NCI-H526 (cell line): ENCODE results near the gene PLA2G2D.

ENCODE experiments used
- DNase-seq, 2 experiments: peaks; one replicate each; lab custom pipeline; 2025; lab: John Stamatoyannopoulos, UW

Gene PLA2G2D

DNA sequence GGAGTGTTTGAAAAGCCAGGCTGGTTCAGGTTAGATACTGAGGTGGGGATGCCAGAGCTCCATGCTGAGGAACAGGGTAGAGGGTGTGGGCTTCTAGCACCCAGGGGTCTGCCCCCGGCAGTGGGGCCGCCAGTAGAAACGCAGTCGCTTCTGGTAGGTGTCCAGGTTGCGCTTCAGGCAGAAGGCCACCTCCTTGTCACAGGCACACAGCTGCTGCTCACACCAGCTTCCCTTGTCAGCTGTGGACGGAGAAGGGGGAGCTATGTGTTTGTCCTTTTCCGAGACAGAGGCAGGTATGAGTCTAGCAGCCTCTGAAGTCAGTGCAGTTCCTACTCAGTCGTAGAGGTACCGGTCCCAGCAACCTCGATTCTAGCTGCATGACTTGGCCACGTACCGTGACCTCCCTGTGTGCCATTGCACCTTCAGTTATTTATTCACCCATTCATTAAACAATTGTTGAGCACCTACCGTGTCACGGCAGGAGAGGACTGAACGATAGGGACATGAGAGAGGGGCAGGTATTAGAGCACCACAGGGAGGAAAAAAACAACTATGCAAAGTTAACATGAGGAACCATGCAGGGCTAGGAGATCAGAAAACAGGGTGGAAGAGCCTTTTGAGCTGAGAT, 5.2 kb downstream of the PLA2G2D start:
- DNase-seq, result no peak

DNA sequence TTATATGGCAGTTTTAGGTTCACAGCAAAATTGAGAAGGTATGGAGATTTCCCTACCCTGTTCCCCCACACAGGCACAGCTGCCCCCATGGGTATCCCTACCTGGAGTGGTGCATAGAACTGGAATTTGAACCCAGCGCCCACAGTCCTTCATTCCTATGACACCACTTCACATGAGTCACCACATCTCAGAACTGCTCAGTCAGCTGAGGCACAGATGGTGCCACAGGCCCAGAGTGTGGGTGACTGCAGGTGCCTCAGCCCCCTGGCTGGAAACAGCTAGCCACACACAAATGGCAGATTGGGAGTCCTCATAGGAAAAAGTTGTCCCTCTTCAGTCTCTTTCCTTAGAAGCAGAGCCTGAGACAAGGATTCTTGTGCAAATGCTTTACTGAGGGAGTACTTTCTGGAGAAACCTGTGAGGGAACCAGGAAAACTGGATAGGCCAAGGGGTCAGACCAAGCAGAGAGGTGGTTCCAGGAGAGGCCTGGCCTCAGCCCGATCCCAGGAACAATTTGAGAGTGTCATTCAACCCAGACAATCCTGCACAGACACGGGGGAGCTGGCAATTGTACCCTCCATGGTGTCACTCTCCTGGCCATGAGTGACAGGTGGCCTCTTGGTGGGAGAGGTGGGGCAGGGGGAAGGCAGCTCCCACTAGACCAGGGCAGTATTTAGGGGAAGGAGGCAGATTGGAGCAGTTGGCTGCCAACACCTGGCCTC, 6.9 kb downstream of the PLA2G2D start:
- DNase-seq, result no peak

DNA sequence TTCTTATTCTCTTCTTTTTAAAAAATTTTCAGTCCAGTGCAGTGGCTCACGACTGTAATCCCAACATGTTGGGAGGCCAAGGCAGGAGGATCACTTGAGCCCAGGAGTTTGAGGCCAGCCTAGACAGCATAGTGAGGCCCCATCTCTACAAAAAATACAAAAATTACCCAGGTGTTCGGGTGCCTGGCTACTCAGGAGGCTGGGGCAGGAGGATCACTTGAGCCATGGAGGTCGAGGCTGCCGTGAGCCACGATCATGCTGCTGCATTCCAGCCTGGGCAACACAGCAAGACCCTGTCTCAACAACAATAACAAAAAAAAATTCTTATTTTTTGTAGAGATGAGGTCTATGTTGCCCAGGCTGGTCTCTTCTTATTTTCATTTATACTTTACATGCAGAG, 7.9 kb downstream of the PLA2G2D start:
- DNase-seq, result no peak

DNA sequence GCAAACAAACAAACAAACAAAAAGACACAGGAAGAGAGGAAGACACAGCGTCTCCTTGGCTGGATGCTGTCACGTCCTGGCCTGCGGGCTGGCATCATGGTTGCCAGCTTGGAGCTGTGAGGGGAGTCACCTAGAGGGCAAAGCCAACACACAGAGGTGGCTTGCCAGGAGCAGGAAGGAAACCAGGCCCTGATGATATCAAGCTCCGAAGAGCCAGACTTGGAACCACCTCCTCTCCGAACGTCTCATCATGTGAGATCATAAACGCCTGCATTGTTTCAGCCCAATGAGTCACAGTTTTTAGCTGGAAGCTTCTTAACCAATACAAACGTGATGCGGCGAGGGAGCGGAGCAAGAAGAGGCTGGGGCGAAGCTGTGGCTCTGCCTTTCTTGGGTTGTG, 8.7 kb downstream of the PLA2G2D start:
- DNase-seq, result no peak

DNA sequence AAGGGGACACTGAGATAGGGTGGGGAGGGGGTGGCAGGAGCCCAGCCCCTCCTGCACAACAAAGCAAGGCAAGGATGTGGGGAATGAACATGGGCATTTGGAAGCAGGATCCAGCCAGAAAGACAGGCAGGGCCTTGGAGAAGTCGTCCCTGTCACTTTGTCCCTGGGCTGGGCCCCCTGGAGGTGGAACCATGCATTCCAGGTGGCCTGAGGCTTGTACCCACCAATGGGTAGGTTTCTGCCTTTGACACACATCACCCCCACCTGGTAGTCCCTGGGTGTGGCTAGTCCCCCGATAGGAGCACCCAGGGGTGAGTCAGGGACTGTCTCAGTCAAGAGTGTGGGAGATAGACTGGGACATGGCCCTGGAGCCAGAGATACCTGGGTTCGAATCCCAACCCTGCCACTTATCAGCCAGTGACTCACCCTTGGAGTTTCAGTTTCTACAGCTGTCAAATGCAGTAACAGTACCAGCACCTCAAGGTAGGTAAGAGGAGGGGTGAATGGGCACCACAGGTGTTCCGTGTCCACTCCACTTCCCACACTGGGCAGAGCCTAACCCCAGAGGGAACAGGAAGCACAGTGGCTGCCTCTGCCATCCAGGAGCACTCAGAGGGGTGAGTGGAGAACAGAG, 10.0 kb downstream of the PLA2G2D start:
- no peak for DNase-seq

DNA sequence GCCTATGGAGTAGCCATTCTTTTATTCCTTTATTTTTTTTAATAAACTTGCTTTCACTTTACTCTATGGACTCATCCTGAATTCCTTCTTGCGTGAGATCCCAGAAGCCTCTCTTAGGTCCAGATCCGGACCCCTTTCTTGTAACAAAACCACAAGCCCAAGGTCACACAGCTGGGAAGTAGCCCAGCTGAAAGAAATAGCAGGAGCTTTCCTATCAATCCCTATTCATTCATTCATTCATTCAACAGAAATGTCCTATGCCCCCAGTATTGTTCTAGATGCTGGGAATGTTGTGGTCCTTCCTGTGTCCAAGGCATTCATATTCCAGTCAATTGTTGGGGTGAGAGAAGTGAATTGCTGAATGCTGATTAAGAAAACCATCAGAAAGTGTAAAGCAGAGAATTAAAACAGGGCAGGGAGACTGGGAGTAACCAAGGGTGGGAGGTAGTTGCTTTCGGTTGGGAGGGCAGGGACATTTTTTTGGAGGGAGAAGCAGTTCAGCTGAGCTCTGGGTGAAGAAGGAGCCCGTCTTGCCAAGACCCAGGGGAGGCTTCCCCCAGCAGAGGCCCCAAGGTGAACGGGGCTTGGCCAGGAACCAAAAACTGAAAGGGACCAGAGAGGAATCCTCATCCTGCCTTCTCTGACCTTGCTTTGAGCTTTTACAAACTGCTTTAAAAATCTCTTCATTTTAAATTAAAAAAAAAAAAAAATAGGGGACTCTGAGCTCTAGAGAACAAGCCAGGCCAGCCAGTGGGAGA, 10.8 kb downstream of the PLA2G2D start:
- no peak for DNase-seq

DNA sequence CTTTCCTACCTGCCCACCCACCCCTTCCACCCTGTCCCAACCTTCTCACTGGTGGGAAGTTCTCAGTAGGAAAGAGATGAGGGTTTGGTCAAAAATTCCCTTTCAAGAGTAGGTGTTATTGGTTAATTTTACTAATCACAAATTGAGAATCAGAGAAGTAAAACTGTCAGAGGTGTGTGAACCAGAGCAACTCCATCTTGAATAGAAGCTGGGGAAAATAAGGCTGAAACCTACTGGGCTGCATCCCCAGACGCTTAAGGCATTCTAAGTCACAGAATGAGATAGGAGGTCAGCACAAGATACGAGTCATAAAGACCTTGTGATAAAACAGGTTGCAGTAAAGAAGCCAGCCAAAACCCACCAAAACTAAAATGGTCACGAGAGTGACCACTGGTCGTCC, 11.5 kb downstream of the PLA2G2D start:
- no peak for DNase-seq

DNA sequence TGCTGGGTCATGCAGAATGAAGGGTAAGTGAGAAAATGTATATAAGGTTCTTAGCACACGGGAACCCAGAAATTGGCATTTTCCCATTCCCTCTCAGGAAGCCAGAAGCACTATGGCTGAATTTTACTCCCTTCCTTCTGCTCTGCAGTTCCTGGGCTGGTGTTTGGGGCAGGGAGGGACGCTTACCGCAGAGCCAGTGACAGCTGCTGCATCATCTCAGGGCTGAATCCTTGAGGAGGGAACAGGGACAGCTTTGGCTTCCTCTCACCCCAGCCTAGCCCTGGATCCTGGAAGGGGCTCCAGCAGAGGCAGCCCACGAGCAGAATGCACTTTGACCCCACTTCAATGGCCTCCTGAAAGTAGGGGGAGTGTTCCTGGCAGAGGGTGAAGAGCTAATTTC, 12.0 kb downstream of the PLA2G2D start:
- DNase-seq, result no peak

DNA sequence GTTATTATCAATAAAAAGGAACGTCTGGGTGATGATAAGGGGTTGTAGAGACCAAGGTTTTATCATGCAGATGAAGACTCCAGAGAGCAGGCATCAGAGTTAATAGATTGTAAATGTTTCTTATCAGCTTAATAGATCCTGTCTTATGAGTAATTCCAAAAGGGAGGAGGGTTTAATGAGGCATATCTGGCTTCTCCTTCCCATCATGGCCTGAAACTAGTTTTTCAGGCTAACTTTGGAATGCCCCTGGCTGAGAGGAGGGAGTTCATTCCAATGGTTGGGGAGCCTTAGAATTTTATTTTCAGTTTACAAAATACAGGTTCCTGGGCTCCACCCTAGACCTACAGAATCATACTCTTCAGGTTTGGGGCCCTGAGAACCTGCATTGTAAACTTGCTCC, 13.5 kb downstream of the PLA2G2D start:
- no peak for DNase-seq

DNA sequence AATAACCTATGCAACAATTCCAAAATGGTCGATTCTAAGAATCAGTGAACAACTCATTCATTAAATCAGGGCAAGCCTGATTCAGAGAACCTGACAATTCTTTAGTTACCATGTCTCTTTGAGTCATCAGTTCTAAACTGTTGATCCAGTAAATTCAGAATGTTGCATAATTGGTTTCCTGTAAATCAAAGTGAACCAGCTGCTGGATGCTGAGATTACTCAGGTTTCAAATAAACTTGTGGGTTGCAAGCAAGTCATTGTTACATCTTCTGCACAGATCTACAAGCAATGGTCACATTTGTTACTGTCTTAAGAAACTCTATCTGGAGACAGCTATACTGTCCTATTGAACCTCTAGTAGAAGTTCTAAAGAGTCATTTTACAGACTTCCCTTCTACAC, 16.5 kb downstream of the PLA2G2D start:
- no peak for DNase-seq

DNA sequence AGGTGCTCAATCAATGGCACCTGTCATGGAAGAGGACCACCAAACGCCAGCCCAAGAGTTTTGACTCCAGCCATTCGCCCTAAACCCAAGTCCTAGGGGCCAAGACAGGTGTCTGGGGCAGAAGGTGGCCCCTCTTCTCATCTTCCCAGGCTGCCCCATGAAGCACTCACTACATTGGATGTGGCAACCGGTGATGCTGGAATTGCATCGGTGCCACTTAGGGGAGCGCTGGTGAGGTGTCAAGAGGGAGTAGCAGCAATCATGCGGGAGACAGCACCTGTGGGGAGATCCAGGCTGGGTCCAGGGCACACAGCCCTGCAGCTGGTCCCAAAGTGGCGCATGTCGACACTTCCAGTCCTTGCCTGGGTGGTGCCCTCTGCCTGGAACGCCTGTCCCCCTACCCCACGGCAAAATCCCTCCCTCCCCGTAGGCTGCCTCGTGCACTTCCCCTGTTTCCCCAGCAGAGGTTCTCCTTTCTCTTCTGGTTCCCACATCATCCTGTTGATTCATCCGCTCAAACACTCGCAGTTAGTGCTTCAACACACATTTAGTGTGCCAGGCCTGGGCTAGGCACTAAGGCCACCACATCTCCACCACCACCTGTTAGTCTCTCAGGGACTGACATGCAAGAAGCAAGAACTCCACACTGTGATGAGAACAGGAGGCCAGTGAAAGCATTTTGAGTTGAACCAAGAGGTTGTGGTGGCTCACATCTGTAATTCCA, 18.5 kb downstream of the PLA2G2D start:
- DNase-seq, result peak in 1 of 2 experiments; percentile 24

DNA sequence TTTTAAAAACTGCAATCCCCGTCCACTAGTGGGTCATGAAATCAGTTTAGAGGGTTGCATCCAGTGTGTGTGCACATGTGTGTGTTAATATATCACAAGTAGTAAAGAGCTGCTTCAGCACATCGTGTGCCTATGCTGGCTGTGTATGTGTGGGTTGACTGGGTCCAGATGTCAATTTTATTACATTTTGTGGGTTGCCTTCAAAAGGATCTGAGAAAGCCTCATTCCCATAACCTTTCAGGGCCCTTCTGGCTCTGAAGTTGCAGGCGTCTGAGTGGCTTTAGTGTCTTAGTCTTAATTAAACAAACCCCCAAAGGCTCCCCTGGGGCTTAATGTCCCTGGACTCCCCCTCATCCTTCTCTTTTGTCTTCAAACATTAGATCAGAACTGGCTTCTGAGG, 19.8 kb downstream of the PLA2G2D start:
- no peak for DNase-seq

DNA sequence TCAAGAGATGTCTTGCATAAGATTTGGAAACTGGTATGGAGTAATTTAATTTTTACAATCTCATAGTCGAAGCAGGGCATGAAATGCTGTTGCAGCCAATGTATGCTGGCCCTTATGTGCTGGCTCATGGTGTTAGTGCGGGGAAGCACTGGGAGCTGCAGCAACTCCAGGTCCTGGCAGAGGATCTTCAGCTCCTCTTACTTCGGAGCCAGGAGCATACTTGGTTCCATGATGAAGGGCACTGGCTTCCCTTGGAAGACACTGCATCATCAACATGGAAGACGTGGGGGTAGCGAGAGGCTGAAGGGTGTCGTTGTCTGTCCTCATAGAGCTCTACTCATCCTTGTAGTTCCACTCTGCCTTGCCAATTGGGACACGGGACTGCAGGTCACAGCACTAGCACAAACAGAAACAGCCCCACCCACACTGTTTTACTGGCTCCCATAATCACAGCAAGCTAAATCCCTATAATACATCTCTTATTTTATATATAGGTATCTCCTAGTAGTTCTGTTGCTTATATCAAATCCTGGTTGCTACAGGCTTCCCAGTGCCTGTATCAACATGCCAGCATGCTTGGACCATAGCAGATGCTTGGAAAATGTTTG, 22.4 kb downstream of the PLA2G2D start:
- no peak for DNase-seq

DNA sequence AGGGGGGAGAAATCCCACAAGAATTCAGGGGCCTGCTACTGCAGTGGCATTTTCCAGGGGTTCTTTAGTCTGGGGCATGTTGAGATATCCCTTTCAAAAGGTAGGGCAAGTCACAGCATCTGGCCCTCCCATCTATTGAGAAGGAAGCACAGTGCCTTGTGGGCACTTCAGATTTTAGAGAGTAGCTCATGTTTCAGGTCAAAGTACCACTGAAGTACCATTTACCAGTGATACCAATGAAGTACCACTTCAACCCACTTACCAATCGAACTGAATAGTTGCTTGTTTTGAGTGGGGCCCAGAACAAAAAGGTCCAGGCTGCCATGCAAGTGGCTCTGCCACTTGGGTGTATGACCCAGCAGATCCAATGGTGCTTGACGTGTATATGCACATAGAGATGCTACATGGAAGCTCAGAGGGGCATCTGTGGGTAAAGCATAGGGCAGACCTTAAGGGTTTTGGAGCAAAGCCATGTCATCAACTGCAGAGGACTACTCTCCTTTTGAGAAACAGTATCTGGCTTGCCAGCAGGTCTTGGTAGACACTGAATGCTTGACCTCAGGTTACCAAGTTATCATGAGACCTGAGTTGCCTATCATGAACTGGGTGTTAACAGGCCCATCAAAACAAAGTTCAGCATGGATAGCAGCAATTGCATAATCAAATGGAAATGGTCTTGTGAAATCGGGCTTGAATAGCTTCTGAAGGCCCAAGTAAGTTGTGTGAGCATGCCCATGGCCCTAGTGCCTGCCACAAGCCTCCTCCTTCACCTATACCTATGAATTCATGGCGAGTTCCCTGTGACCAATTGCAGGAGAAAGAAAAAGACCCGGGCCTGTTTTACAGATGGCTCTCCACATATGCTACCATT, 23.5 kb downstream of the PLA2G2D start:
- no peak for DNase-seq

DNA sequence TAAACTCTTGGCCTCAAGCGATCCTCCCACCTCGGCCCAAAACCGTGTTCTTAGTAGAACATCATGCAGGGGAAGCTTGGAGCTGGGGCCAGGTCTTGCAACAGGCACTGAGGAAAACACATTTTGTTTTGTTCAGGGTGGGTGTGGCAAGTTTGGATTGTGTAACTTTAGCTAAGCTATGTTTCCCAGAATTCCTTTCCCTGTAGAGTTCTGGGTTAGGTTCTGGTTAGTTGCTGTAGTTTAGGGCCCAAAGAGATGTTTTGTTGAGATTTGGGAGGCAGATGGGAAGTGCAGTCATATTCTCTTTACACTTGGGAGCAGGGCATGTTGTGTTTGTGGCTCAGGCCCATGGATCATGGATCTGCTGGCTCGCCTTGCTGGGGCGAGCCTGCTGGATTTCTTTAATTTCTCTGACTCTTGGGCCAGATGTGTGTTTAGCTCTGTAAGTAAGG, 25.4 kb downstream of the PLA2G2D start:
- DNase-seq, result no peak

DNA sequence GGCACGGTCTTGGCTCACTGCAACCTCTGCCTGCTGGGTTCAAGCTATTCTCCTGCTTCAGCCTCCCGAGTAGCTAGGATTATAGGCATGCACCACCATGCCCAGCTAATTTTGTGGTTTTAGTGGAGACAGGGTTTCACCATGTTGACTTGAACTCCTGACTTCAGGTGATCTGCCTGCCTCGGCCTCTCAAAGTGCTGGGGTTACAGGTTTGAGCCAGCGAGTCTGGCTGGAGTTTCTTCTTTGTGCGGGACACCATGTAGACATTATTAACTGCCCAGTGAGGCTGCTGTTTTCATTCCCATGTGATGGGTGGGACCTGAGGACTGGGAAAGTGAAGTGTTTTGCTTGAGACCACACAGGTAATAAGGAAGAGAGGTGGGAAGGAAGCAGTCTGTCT, 26.0 kb downstream of the PLA2G2D start:
- DNase-seq, result no peak

DNA sequence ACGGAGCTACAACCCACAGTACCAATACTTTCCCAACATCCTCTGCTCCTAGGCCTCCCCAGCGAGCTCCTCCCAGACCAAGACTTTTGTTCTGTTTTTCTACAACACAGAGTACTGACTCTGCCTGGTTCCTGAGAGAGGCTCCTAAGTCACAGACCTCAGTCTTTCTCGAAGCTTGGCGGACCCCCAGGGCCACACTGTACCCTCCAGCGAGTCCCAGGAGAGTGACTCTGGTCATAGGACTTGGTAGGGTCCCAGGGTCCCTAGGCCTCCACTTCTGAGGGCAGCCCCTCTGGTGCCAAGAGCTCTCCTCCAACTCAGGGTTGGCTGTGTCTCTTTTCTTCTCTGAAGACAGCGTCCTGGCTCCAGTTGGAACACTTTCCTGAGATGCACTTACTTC, 28.7 kb downstream of the PLA2G2D start:
- DNase-seq, result no peak

DNA sequence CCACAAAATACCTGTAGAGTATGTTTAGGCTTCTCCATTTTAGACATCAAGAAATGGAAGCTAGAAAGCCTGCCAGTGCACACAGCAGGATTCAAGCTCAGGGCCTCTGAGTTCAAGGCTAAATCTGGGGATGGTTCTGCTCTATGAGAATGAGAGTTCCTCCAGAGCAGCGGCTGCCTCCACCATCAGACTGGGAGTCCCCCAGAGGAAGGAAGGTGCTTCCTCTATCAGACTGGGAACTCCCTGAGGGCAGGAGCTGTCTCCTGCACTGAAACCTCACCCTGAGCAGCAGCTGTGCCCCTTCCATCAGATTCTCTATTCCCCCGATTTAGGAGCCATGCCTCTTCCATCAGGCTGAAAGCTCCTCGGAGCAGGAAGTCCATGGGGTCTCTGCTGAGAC, 29.2 kb downstream of the PLA2G2D start:
- DNase-seq, result no peak

DNA sequence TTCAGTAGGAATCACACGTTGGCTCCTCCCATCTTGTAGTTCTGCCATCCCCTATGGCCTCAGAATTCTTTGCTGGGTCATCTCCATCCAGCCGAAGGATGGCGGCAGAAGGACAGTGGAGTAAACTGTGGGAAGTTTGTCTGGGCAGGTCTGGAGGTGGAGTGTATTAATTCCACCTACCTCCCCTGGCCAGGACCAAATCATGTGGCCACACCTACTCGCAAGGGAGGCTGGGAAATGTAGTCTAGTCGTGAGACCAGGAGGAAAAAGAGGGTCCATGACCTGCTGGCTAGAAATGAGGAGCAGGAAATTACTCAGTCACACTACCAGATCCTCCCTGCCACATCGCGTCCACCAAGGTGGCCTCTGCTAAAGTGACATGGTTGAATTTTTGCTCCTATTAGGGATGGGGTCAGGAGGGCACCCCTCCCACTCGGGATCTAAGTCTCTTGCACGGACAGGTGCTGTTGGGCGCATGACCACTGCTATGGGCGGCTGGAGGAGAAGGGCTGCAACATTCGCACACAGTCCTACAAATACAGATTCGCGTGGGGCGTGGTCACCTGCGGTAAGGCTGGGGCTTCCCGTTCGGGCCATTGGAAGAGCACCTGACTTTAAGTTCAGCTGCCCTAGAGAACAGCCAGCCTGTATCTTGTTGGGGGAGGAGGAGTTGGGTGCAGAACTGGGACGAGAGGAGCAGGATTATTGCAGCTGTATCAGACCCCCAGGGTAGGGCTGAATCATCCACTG, 29.8 kb downstream of the PLA2G2D start:
- DNase-seq, result no peak

DNA sequence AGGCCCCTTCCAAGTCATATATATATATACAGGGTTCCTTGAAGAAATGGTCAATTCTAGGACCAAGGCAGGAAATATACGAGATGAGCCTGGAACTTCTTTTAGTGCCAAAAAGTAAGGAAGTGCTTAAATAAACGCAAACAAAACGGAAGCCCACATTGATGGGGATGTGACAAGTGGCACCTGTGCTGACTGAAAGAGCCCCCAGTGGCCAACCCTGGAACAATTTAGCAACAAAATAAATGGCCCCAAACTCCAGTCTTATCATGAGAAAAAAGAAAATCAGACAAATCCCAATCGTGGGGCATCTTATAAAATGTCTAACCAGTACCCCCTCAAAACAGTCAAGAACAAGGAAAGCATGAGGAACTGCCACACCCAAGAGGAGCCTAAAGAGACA, 31.7 kb downstream of the PLA2G2D start:
- no peak for DNase-seq
